Left lung (tissue), 10 donors: ENCODE data around the gene PSMD12. TPM values are rescaled to one million over a fixed set of nuclear protein-coding genes. Genes with fewer than 3 reads are reported as not detected.

Experiments
- ATAC-seq: fragments of 200-7000 bp; cut with Tn5 transposase; one replicate; pipeline ENCODE4 v1.9.1; 2020; ENCODE audit warnings: moderate library complexity
- DNase-seq, 4 donors: peaks; one replicate each; pipeline ENCODE4 v3.0.0-alpha.2; 2013 to 2020
- H3K27ac ChIP-seq, 2 donors: fragments of 200-600 bp; sonication (generic) in 1 of 2; one replicate each; pipeline versions ENCODE4 v1.5.0 to v1.8.0; 2020 to 2021
- H3K27me3 ChIP-seq, 2 donors: fragments of 200-600 bp; sonication (generic) in 1 of 2; one replicate each; pipeline versions ENCODE4 v1.5.0 to v1.8.0; 2020 to 2021
- H3K36me3 ChIP-seq, 2 donors: fragments of 200-600 bp; sonication (generic) in 1 of 2; one replicate each; pipeline versions ENCODE4 v1.5.0 to v1.8.0; 2020 to 2021
- H3K4me1 ChIP-seq, 2 donors: fragments of 200-600 bp; one replicate each; pipeline ENCODE4 v1.8.0; 2021
- H3K4me3 ChIP-seq, 2 donors: fragments of 200-600 bp; sonication (generic) in 1 of 2; one replicate each; pipeline versions ENCODE4 v1.5.0 to v1.8.0; 2020 to 2021; ENCODE audit warnings: mild to moderate bottlenecking in 1 of 2
- H3K9me3 ChIP-seq, 2 donors: fragments of 200-600 bp; sonication (generic) in 1 of 2; one replicate each; pipeline versions ENCODE4 v1.5.0 to v1.8.0; 2020 to 2021
- intact Hi-C, 2 donors: fragments of 100-400 bp; cut with DNase I; formaldehyde crosslinking; loops; one replicate each; pipeline versions ENCODE4 v1.11.2 to v1.14.2; 2022
- polyA plus RNA-seq, 6 donors: library from polyadenylated mRNA; unstranded; fragments of 120-200 nt; gene quantifications; one replicate each; pipeline ENCODE4 v1.2.1, GENCODE V29; 2013; ENCODE audit not compliant: insufficient read length in 6 of 6
- total RNA-seq, 2 donors: library from RNA; stranded (reverse); fragmentation: NEBNext Ultra II Directional; extraction: Animal tissue kit (Norgen Biotek cat#: 25700); gene quantifications; one replicate each; pipeline ENCODE4 v1.2.1, GENCODE V29; 2021
- TF ChIP-seq, protein P1 (sequence below), 2 donors: fragments of 200-600 bp; sonication (generic) in 1 of 2; IDR thresholded peaks; one replicate each; pipeline versions ENCODE4 v1.5.0 to v1.8.0; 2021; ENCODE audit warnings: antibody characterized with exemption in 2 of 2
- donor health status: DM: no; HTN: yes; CAD: no.
- donor health status: DM: no; HTN: no; CAD: no.

PSMD12 gene
- total and polyA plus RNA-seq, 8 donors: 40.0 to 56.6 (median 43.5) TPM

DNA sequence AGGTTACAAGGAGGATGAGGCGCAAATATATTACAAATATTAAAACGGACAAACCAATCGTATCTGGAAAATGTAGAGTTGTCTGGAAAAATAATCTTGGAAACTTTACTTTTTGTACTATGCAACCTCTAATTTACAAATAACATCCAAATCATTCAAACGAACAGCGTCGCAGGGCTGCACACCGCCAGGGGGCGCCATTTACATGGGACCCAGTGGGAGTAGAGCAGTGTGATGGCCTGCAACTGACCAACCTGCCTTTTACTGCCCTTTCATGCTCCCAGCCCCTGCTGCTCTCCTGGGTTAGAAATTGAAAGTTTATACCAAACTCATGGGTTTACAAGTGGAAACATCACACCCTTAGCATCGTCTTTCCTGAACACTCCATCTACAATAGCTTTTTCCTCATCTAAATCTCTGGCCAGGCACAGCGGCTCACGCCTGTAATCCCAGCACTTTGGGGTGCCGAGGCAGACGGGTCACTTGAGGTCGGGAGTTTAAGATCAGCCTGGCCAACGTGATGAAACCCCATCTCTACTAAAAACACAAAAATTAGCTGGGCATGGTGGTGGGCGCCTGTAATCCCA lies 20.7 kb upstream of the PSMD12 start:
- Histone ChIP-seq H3K27ac (no peak overlapping the region), H3K36me3 (no peaks in the 10 kb centered on the region), H3K4me3 (no peak overlapping the region), H3K4me1 (peaks cover 0 to 22% of the 10 kb centered on the region in 2 donors), H3K9me3 (no peaks in the 10 kb centered on the region), H3K27me3 (no peaks in the 10 kb centered on the region)
- DNase-seq (peak in 2 of 4 donors; percentile 59 to 87), ATAC-seq (peak; percentile 77)
- intact Hi-C loops: loop anchor here in 1 of 2 donors (5.0 kb wide), 1 partner anchor 90 kb away; no protein-coding TSS in a partner anchor
- TF ChIP-seq, protein P1, sequence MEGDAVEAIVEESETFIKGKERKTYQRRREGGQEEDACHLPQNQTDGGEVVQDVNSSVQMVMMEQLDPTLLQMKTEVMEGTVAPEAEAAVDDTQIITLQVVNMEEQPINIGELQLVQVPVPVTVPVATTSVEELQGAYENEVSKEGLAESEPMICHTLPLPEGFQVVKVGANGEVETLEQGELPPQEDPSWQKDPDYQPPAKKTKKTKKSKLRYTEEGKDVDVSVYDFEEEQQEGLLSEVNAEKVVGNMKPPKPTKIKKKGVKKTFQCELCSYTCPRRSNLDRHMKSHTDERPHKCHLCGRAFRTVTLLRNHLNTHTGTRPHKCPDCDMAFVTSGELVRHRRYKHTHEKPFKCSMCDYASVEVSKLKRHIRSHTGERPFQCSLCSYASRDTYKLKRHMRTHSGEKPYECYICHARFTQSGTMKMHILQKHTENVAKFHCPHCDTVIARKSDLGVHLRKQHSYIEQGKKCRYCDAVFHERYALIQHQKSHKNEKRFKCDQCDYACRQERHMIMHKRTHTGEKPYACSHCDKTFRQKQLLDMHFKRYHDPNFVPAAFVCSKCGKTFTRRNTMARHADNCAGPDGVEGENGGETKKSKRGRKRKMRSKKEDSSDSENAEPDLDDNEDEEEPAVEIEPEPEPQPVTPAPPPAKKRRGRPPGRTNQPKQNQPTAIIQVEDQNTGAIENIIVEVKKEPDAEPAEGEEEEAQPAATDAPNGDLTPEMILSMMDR (IDR thresholded peaks at IDR 0.05): peak; percentile 60 to 66

DNA sequence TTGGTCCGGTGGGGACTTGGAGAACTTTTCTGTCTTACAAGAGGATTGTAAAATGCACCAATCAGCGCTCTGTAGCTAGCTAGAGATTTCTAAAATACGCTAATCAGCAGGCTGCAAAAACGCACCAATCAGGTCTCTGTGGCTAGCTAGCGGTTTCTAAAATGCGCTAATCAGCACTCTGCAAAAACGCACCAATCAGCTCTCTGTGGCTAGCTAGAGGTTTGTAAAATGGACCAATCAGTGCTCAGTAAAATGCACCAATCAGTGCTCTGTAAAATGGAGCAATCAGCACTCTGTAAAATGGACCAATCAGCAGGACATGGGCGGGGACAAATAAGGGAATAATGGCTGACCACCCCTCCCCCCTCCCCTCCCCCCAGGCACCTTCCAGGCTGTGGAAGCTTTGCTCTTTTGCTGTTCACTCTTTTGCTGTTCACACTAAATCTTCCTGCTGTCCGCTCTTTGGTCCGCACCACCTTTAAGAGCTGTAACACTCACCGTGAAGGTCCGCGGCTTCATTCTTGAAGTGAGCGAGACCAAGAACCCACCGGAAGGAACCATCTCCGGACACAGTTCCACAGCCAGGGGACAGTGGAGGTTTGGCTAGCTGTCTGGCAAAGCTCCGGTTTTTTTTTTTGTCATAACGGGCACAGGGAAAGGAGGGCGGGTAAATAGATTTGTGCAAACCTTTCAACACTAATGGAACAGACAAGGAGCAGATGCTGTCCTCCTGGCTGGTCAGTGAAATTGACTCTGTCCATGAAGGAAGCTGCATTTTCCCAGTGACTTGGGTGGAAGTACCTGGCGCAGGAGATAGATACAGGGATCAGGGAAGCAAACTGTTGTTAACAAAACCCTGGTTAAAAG lies 19.0 kb upstream of the PSMD12 start:
- intact Hi-C loops: loop anchor here in 1 of 2 donors (5.0 kb wide), 1 partner anchor 92 kb away; no protein-coding TSS in a partner anchor
- Histone ChIP-seq H3K27me3 (no peaks in the 10 kb centered on the region), H3K9me3 (no peaks in the 10 kb centered on the region), H3K4me1 (peaks cover 0 to 8% of the 10 kb centered on the region in 2 donors), H3K36me3 (no peaks in the 10 kb centered on the region), H3K27ac (no peak overlapping the region), H3K4me3 (no peak overlapping the region)
- TF ChIP-seq, protein P1 (IDR thresholded peaks at IDR 0.05): no peak
- ATAC-seq (no peak), DNase-seq (no peak)

DNA sequence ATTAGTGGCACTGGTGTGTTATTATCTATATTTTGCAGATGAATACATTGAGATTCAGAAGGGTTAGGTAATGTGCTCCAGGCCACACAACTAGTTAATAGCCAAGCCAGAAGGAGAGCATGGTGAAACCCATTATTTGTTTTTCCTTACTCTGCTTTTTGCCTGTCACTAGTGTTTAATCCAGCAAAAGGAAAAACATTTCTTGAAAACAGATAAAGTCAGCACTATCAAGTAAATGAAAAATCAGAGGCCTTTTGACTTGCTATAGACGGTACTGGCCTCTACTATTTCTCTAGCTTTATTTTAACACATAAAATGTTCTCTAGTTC lies 15.5 kb upstream of the PSMD12 start:
- TF ChIP-seq, protein P1 (IDR thresholded peaks at IDR 0.05): no peak
- Histone ChIP-seq H3K27ac (no peak overlapping the region), H3K9me3 (no peaks in the 10 kb centered on the region), H3K4me3 (no peak overlapping the region), H3K4me1 (peaks cover 0 to 14% of the 10 kb centered on the region in 2 donors), H3K36me3 (no peaks in the 10 kb centered on the region), H3K27me3 (no peaks in the 10 kb centered on the region)
- no peak for ATAC-seq
- intact Hi-C loops: no loop called here
- DNase-seq: no peak

DNA sequence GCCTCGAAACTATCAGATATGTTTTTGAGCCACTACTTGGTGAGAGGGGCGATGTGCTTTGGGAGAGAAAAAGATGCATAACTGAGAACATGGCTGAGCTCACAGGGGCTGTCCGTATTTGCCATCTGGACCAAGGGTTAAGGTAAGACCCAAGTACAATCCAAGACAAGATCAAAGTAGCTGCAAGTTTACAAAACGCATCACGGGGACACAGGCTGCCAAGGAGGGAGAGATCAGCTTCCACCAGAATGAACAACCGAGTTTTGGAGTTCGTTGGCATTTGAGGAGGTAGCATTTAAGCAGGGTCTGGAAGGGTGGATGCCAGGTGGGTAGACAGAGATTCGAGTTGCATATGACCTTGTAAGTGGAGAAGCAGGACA lies 12.9 kb upstream of the PSMD12 start:
- DNase-seq: no peak
- peak overlapping the region; percentile 92 to 93 for H3K27ac ChIP-seq
- H3K27me3 ChIP-seq: no peaks in the 10 kb centered on the region
- TF ChIP-seq, protein P1 (IDR thresholded peaks at IDR 0.05): no peak
- intact Hi-C loops: loop anchor here (5.0 to 10.0 kb wide), 2 partner anchors 308 to 316 kb away; no protein-coding TSS in a partner anchor
- no peaks in the 10 kb centered on the region for H3K9me3 ChIP-seq
- H3K36me3 ChIP-seq: no peaks in the 10 kb centered on the region
- H3K4me3 ChIP-seq: peak overlapping the region; percentile 70 to 81
- peaks cover 9 to 36% of the 10 kb centered on the region in 2 donors for H3K4me1 ChIP-seq
- ATAC-seq: no peak
